Omental fat pad (tissue), 4 donors: Measurements from ENCODE around the gene TNFSF15. TPM values are rescaled to one million over a fixed set of nuclear protein-coding genes. Genes with fewer than 3 reads are reported as not detected.

Experiments
- ATAC-seq: fragments of 150-250 bp; one replicate; pipeline ENCODE4 v1.9.1; 2016; ENCODE audit warnings: mild to moderate bottlenecking, moderate library complexity; ENCODE audit not compliant: low FRiP score
- DNase-seq: peaks from one replicate; pipeline ENCODE4 v3.0.0-alpha.2; 2019; ENCODE audit warnings: low spot score
- CTCF ChIP-seq, 3 donors: fragments of 450-650 bp; IDR thresholded peaks; one replicate each; pipeline ENCODE4 v1.5.1; 2016 to 2017; ENCODE audit warnings: antibody characterized with exemption in 3 of 3, mild to moderate bottlenecking in 3 of 3, moderate library complexity in 2 of 3
- total RNA-seq, 4 donors: library from RNA; depleted of rRNA; stranded (reverse); fragments of >200 nt; gene quantifications; one replicate each; pipeline ENCODE4 v1.1.0, GENCODE V29; 2016

The TNFSF15 gene
- total RNA-seq, 4 donors from 2014 or later: 0.36 to 2.4 (median 0.50) TPM; not detected in 1

- ATAC-seq (no peak), DNase-seq (no peak)
- TF ChIP-seq CTCF (IDR thresholded peaks at IDR 0.05): no peak
These were observed 30.7 kb downstream of the TNFSF15 start for GRCh38 chr9:114775121-114775520.

- TF ChIP-seq CTCF (IDR thresholded peaks at IDR 0.05): no peak
- no peak for ATAC-seq
These were observed 31.3 kb downstream of the TNFSF15 start for GRCh38 chr9:114774524-114774923.

GRCh38 chr9:114771889-114772288, 34.0 kb downstream of the TNFSF15 start:
- no peak for TF ChIP-seq CTCF (IDR thresholded peaks at IDR 0.05)
- no peak for DNase-seq
- no peak for ATAC-seq

More at GRCh38 chr9:114774524-114774923, 31.3 kb downstream of the TNFSF15 start:
- DNase-seq: no peak

- ATAC-seq (no peak), DNase-seq (no peak)
- no peak for TF ChIP-seq CTCF (IDR thresholded peaks at IDR 0.05)
These were observed 34.8 kb downstream of the TNFSF15 start for GRCh38 chr9:114770991-114771390.

GRCh38 chr9:114769624-114770023, 36.2 kb downstream of the TNFSF15 start:
- no peak for ATAC-seq
- DNase-seq: no peak
- no peak for TF ChIP-seq CTCF (IDR thresholded peaks at IDR 0.05)

- no peak for DNase-seq
- ATAC-seq: no peak
- TF ChIP-seq CTCF (IDR thresholded peaks at IDR 0.05): no peak
These were observed 42.6 kb downstream of the TNFSF15 start for GRCh38 chr9:114763220-114763619.

GRCh38 chr9:114761523-114761922, 44.3 kb downstream of the TNFSF15 start:
- no peak for ATAC-seq
- DNase-seq: no peak
- TF ChIP-seq CTCF (IDR thresholded peaks at IDR 0.05): no peak
